Prostate gland (tissue), 2 donors: ENCODE measurements around the gene CLEC9A. TPM values are rescaled to one million over a fixed set of nuclear protein-coding genes. Genes with fewer than 3 reads are reported as not detected.
A peak's percentile ranks its signal among the peaks of the same experiment; 100 is the strongest.

Source experiments
- DNase-seq: peaks from one replicate; pipeline ENCODE4 v3.0.0-alpha.2; 2019; ENCODE audit warnings: low spot score
- H3K27ac ChIP-seq, 2 donors: fragments of 200-600 bp; sonication (generic); 2 replicates each; pipeline ENCODE4 v1.5.1; 2017 to 2019
- H3K27me3 ChIP-seq: fragments of 200-600 bp; sonication (generic); replicated peaks from 2 replicates; pipeline ENCODE4 v1.5.1; 2019; ENCODE audit not compliant: insufficient read depth
- H3K36me3 ChIP-seq, 2 donors: fragments of 200-600 bp; sonication (generic); 1 replicate in 1 of 2; 2 replicates in 1 of 2; pipeline versions ENCODE4 v1.5.1 to v1.8.1; 2017 to 2019
- H3K4me1 ChIP-seq: fragments of 200-600 bp; sonication (generic); replicated peaks from 2 replicates; pipeline ENCODE4 v1.5.1; 2019
- H3K4me3 ChIP-seq, 2 donors: fragments of 200-600 bp; sonication (generic); 2 replicates each; pipeline ENCODE4 v1.5.1; 2017 to 2019
- H3K9me3 ChIP-seq: fragments of 200-600 bp; sonication (generic); 2 replicates; pipeline ENCODE4 v1.5.1; 2017
- CTCF ChIP-seq, 4 experiments: fragments of 200-600 bp in 2 of 4; fragments of 450-650 bp in 2 of 4; sonication (generic) in 2 of 4; IDR thresholded peaks; 1 replicate in 3 of 4; 2 replicates in 1 of 4; pipeline ENCODE4 v1.5.1; 2016 to 2019; ENCODE audit warnings: antibody characterized with exemption in 4 of 4, mild to moderate bottlenecking in 2 of 4, moderate library complexity in 2 of 4
- POLR2A ChIP-seq: fragments of 450-650 bp; IDR thresholded peaks from one replicate; pipeline ENCODE4 v1.6.1; 2016; ENCODE audit warnings: antibody characterized with exemption, mild to moderate bottlenecking
- POLR2AphosphoS5 ChIP-seq: sonication (generic); formaldehyde crosslinking; IDR thresholded peaks from one replicate; pipeline ENCODE4 v1.6.1; 2017; ENCODE audit warnings: antibody characterized with exemption
- WGBS: methylation state at CpG from one replicate; pipeline ENCODE4 v1.1.5; 2018; 5-methylcytosine and 5-hydroxymethylcytosine counted together
- intact Hi-C: fragments of 100-400 bp; cut with DNase I; formaldehyde crosslinking; loops from one replicate; pipeline ENCODE4 v1.14.2; 2022
- total RNA-seq, 2 donors: library from RNA; depleted of rRNA; stranded (reverse); fragments of >200 nt; gene quantifications; one replicate each; pipeline ENCODE4 v1.1.0, GENCODE V29; 2016

Gene CLEC9A
- total RNA-seq, 2 donors from 2014 or later, result 0.32 TPM; not detected in 1

- no peaks in the 10 kb centered on the region for H3K4me1 ChIP-seq
- H3K9me3 ChIP-seq, result no peaks in the 10 kb centered on the region
- no peaks in the 10 kb centered on the region for H3K36me3 ChIP-seq
- no peak for TF ChIP-seq CTCF (IDR thresholded peaks at IDR 0.05)
- no peak for TF ChIP-seq POLR2AphosphoS5
- no peak for TF ChIP-seq POLR2A
- no peak for DNase-seq
- no peak overlapping the region for H3K4me3 ChIP-seq
- no peak overlapping the region for H3K27ac ChIP-seq
- H3K27me3 ChIP-seq, result no peaks in the 10 kb centered on the region
- 93% methylated on average over 5 of the region's 5 CpGs for WGBS
- intact Hi-C loops, result no loop called here
Measured at GRCh38 chr12:10058387-10058786, 27.9 kb downstream of the CLEC9A start.

- no peak overlapping the region for H3K27ac ChIP-seq
- no peak for TF ChIP-seq CTCF (IDR thresholded peaks at IDR 0.05)
- TF ChIP-seq POLR2A, result no peak
- TF ChIP-seq POLR2AphosphoS5, result no peak
- 76% methylated on average over 4 of the region's 4 CpGs for whole genome bisulfite sequencing
- H3K9me3 ChIP-seq, result no peaks in the 10 kb centered on the region
- intact Hi-C loops, result no loop called here
- no peaks in the 10 kb centered on the region for H3K27me3 ChIP-seq
- no peaks in the 10 kb centered on the region for H3K36me3 ChIP-seq
- no peak for DNase-seq
- H3K4me1 ChIP-seq, result no peaks in the 10 kb centered on the region
- H3K4me3 ChIP-seq, result no peak overlapping the region
Measured at GRCh38 chr12:10065241-10065640, 34.8 kb downstream of the CLEC9A start.

- H3K27ac ChIP-seq, result no peak overlapping the region
- H3K4me3 ChIP-seq, result no peak overlapping the region
- WGBS, result 15% methylated on average over 4 of the region's 4 CpGs
- intact Hi-C loops, result no loop called here
- H3K36me3 ChIP-seq, result no peaks in the 10 kb centered on the region
- no peaks in the 10 kb centered on the region for H3K4me1 ChIP-seq
- TF ChIP-seq CTCF (IDR thresholded peaks at IDR 0.05) (no peak), POLR2A (no peak), POLR2AphosphoS5 (no peak)
- H3K27me3 ChIP-seq, result no peaks in the 10 kb centered on the region
- H3K9me3 ChIP-seq, result no peaks in the 10 kb centered on the region
- no peak for DNase-seq
Measured at GRCh38 chr12:10067264-10067663, 36.8 kb downstream of the CLEC9A start.

- no peaks in the 10 kb centered on the region for H3K36me3 ChIP-seq
- intact Hi-C loops, result no loop called here
- no peak for DNase-seq
- TF ChIP-seq POLR2A (no peak), POLR2AphosphoS5 (peak; percentile 47)
- H3K27ac ChIP-seq, result peak overlapping the region in 1 of 2 donors; percentile 37
- WGBS, result 40% methylated on average over 3 of the region's 3 CpGs
- H3K4me1 ChIP-seq, result no peaks in the 10 kb centered on the region
- H3K4me3 ChIP-seq, result no peak overlapping the region
- no peaks in the 10 kb centered on the region for H3K9me3 ChIP-seq
- H3K27me3 ChIP-seq, result no peaks in the 10 kb centered on the region
Measured at GRCh38 chr12:10067942-10068341, 37.5 kb downstream of the CLEC9A start.

GRCh38 chr12:10068644-10069043 is 38.2 kb downstream of the CLEC9A start:
- H3K4me1 ChIP-seq, result no peaks in the 10 kb centered on the region
- no peaks in the 10 kb centered on the region for H3K27me3 ChIP-seq
- DNase-seq, result no peak
- no peaks in the 10 kb centered on the region for H3K36me3 ChIP-seq
- 80% methylated on average over 1 of the region's 1 CpG for WGBS
- no peaks in the 10 kb centered on the region for H3K9me3 ChIP-seq
- H3K4me3 ChIP-seq, result no peak overlapping the region
- TF ChIP-seq POLR2AphosphoS5 (no peak), CTCF (IDR thresholded peaks at IDR 0.05) (no peak), POLR2A (no peak)
- peak overlapping the region in 1 of 2 donors; percentile 37 for H3K27ac ChIP-seq
- intact Hi-C loops, result no loop called here
